Astrocyte (in vitro differentiated cells and primary cell): Measurements from ENCODE around the gene SPEM3. TPM values are rescaled to one million over a fixed set of nuclear protein-coding genes. Genes with fewer than 3 reads are reported as not detected.

Experiments
- DNase-seq: peaks from one replicate; pipeline ENCODE4 v3.0.0-alpha.2; 2010; ENCODE audit warnings: low read depth
- FAIRE-seq: peaks from 2 replicates; lab custom pipeline; 2011; peaks lifted over from hg19 to GRCh38; lab: Jason Lieb, UNC
- H2AFZ ChIP-seq: 2 replicates; pipeline ENCODE4 v1.6.0; 2012; ENCODE audit warnings: low read depth, low read length, inconsistent platforms
- H3K27ac ChIP-seq: 2 replicates; pipeline ENCODE4 v1.5.1; 2011; ENCODE audit warnings: low read depth, low read length, inconsistent platforms
- H3K27me3 ChIP-seq: 2 replicates; pipeline ENCODE4 v1.6.0; 2011; ENCODE audit warnings: low read length, inconsistent platforms; ENCODE audit not compliant: insufficient read depth
- H3K36me3 ChIP-seq: 2 replicates; pipeline ENCODE4 v1.5.1; 2011; ENCODE audit warnings: low read length, inconsistent platforms; ENCODE audit not compliant: insufficient read depth
- H3K4me1 ChIP-seq: 2 replicates; pipeline ENCODE4 v1.5.1; 2011; ENCODE audit warnings: low read length, inconsistent platforms; ENCODE audit not compliant: insufficient read depth
- H3K4me2 ChIP-seq: 2 replicates; pipeline ENCODE4 v1.6.0; 2012; ENCODE audit warnings: low read length, inconsistent platforms
- H3K4me3 ChIP-seq: 2 replicates; pipeline ENCODE4 v1.5.1; 2011; ENCODE audit warnings: low read depth, mild to moderate bottlenecking, low read length, inconsistent platforms; ENCODE audit not compliant: insufficient read depth
- H3K79me2 ChIP-seq: 2 replicates; pipeline ENCODE4 v1.6.0; 2012; ENCODE audit warnings: mild to moderate bottlenecking, low read length, inconsistent platforms; ENCODE audit not compliant: insufficient read depth
- H3K9ac ChIP-seq: 2 replicates; pipeline ENCODE4 v1.6.0; 2012; ENCODE audit warnings: mild to moderate bottlenecking, low read length, inconsistent platforms
- H3K9me3 ChIP-seq: 2 replicates; pipeline ENCODE4 v1.5.1; 2012; ENCODE audit warnings: low read depth, mild to moderate bottlenecking, low read length, inconsistent platforms; ENCODE audit not compliant: insufficient read depth
- H4K20me1 ChIP-seq: 2 replicates; pipeline ENCODE4 v1.6.0; 2012; ENCODE audit warnings: low read length, inconsistent platforms; ENCODE audit not compliant: insufficient read depth
- H3K27ac Mint-ChIP-seq: one replicate; pipeline ENCODE4 v1.8.0; 2021; ENCODE audit warnings: mild to moderate bottlenecking, mixed read lengths; ENCODE audit not compliant: unreplicated experiment
- H3K27me3 Mint-ChIP-seq: one replicate; pipeline ENCODE4 v1.8.0; 2021; ENCODE audit warnings: low read depth, mixed read lengths; ENCODE audit not compliant: unreplicated experiment
- H3K36me3 Mint-ChIP-seq: one replicate; pipeline ENCODE4 v1.8.0; 2021; ENCODE audit warnings: low read depth, mixed read lengths; ENCODE audit not compliant: unreplicated experiment
- H3K4me1 Mint-ChIP-seq: one replicate; pipeline ENCODE4 v1.8.0; 2021; ENCODE audit warnings: low read depth, mixed read lengths; ENCODE audit not compliant: unreplicated experiment
- H3K4me3 Mint-ChIP-seq: one replicate; pipeline ENCODE4 v1.8.0; 2021; ENCODE audit warnings: mild to moderate bottlenecking, moderate library complexity, mixed read lengths; ENCODE audit not compliant: unreplicated experiment
- H3K9me3 Mint-ChIP-seq: one replicate; pipeline ENCODE4 v1.8.0; 2021; ENCODE audit warnings: mild to moderate bottlenecking, mixed read lengths; ENCODE audit not compliant: unreplicated experiment
- CTCF ChIP-seq: IDR thresholded peaks from 2 replicates; pipeline ENCODE4 v1.5.1; 2011; ENCODE audit warnings: low read depth, mild to moderate bottlenecking, inconsistent platforms, low read length, moderate library complexity; ENCODE audit not compliant: insufficient read depth
- EZH2 ChIP-seq: IDR thresholded peaks from 2 replicates; pipeline ENCODE4 v1.6.1; 2012; ENCODE audit warnings: mild to moderate bottlenecking, low read length, inconsistent platforms; ENCODE audit not compliant: insufficient read depth
- total RNA-seq: library from RNA; stranded (reverse); gene quantifications from 2 replicates; pipeline ENCODE4 v1.2.1, GENCODE V29; 2021

Gene SPEM3
- total RNA-seq, 1 donor from 2014 or later = not detected

GRCh38 chr17:7388856-7389255 lies 39.8 kb upstream of the SPEM3 start:
- DNase-seq (no peak), FAIRE-seq (no peak)
- Histone ChIP-seq H3K9ac (no peak overlapping the region), H3K4me1 (peaks cover 13% of the 10 kb centered on the region), H3K27me3 (peaks cover 3% of the 10 kb centered on the region), H3K36me3 (peaks cover 25% of the 10 kb centered on the region), H4K20me1 (peaks cover 41% of the 10 kb centered on the region), H3K4me2 (no peak overlapping the region), H3K4me3 (no peak overlapping the region), H3K9me3 (no peaks in the 10 kb centered on the region), H3K27ac (no peak overlapping the region), H3K79me2 (peaks cover 19% of the 10 kb centered on the region), H2AFZ (no peak overlapping the region)
- H3K27me3 Mint-ChIP-seq = no peaks in the 10 kb centered on the region
- no peak for TF ChIP-seq EZH2
- no peak for TF ChIP-seq CTCF
- peaks cover 4% of the 10 kb centered on the region for H3K4me1 Mint-ChIP-seq
- H3K9me3 Mint-ChIP-seq = peaks cover 2% of the 10 kb centered on the region
- H3K27ac Mint-ChIP-seq = no peak overlapping the region
- peaks cover 23% of the 10 kb centered on the region for H3K36me3 Mint-ChIP-seq
- no peak overlapping the region for H3K4me3 Mint-ChIP-seq

- H3K79me2 ChIP-seq = peaks cover 23% of the 10 kb centered on the region
- FAIRE-seq = no peak
Observed at GRCh38 chr17:7389924-7390910, 38.4 kb upstream of the SPEM3 start.

More at GRCh38 chr17:7389924-7390910, 38.4 kb upstream of the SPEM3 start:
- Mint-ChIP-seq H3K36me3 (peaks cover 21% of the 10 kb centered on the region), H3K27me3 (no peaks in the 10 kb centered on the region), H3K4me1 (peaks cover 5% of the 10 kb centered on the region), H3K4me3 (peak overlapping the region; percentile 14), H3K27ac (no peak overlapping the region), H3K9me3 (no peaks in the 10 kb centered on the region)
- no peak overlapping the region for H3K4me2 ChIP-seq
- TF ChIP-seq EZH2 (no peak), CTCF (no peak)
- no peak overlapping the region for H3K27ac ChIP-seq
- no peak overlapping the region for H3K4me3 ChIP-seq
- peaks cover 12% of the 10 kb centered on the region for H3K4me1 ChIP-seq
- peaks cover 38% of the 10 kb centered on the region for H4K20me1 ChIP-seq
- H3K27me3 ChIP-seq = no peaks in the 10 kb centered on the region
- no peak overlapping the region for H2AFZ ChIP-seq
- no peaks in the 10 kb centered on the region for H3K9me3 ChIP-seq
- H3K9ac ChIP-seq = no peak overlapping the region
- no peak for DNase-seq
- H3K36me3 ChIP-seq = peaks cover 25% of the 10 kb centered on the region
